GM12878 (cell line): Measurements from ENCODE around the gene TCF23. TPM values are rescaled to one million over a fixed set of nuclear protein-coding genes. Genes with fewer than 3 reads are reported as not detected.

Experiments used
- ATAC-seq: fragments of 200-7000 bp; cut with Tn5 transposase; 3 replicates; pipeline ENCODE4 v1.9.1; 2020; ENCODE audit warnings: mild to moderate bottlenecking, moderate library complexity
- BruUV-seq: library from RNA; stranded (reverse); fragments of 400-500 nt; replicated peaks from 2 replicates; lab custom pipeline; 2021; lab: Mats Ljungman, UMichigan
- CTCF ChIA-PET: fragments of 300-600 bp; sonication (Branson Sonifier 250); formaldehyde crosslinking; extraction: SDS; loops from one replicate; lab custom pipeline; 2021; ENCODE audit warnings: inconsistent platforms; lab: Yijun Ruan, JAX
- POLR2A ChIA-PET: fragments of 350-600 bp; formaldehyde crosslinking; extraction: SDS; loops from one replicate; lab custom pipeline; 2021; ENCODE audit warnings: inconsistent platforms; lab: Charles Lee
- RAD21 ChIA-PET: fragments of 300-600 bp; sonication (Branson Sonifier 250); formaldehyde crosslinking; loops from one replicate; lab custom pipeline; 2023; ENCODE audit warnings: antibody characterized with exemption; ENCODE audit not compliant: unreplicated experiment; lab: Charles Lee
- SMC1A ChIA-PET: fragments of 300-600 bp; sonication (Branson Sonifier 250); formaldehyde crosslinking; loops from one replicate; lab custom pipeline; 2023; ENCODE audit not compliant: unreplicated experiment, uncharacterized antibody; lab: Charles Lee
- DNase-seq: peaks from one replicate; pipeline ENCODE4 v3.0.0-alpha.2; 2011; ENCODE audit warnings: low read depth, low spot score
- FAIRE-seq: peaks from 3 replicates; lab custom pipeline; 2011; peaks lifted over from hg19 to GRCh38; lab: Jason Lieb, UNC
- H2AFZ ChIP-seq: 2 replicates; pipeline ENCODE4 v1.6.0; 2011; ENCODE audit warnings: low read depth, low read length, control low read depth; ENCODE audit not compliant: control insufficient read depth
- H3K27ac ChIP-seq: 2 replicates; pipeline ENCODE4 v1.5.1; 2011; ENCODE audit warnings: control low read depth; ENCODE audit not compliant: control insufficient read depth, insufficient read depth
- H3K27me3 ChIP-seq, 2 experiments: replicated peaks in 1 of 2; 2 replicates each; pipeline versions ENCODE4 v1.6.0 to v1.6.1; 2011; ENCODE audit warnings: low read length in 1 of 2; ENCODE audit not compliant: control insufficient read depth in 2 of 2, insufficient read depth in 2 of 2
- H3K36me3 ChIP-seq, 2 experiments: 2 replicates each; pipeline ENCODE4 v1.5.1; 2011; ENCODE audit warnings: low read length in 1 of 2; ENCODE audit not compliant: control insufficient read depth in 2 of 2, insufficient read depth in 2 of 2
- H3K4me1 ChIP-seq: 2 replicates; pipeline ENCODE4 v1.6.1; 2011; ENCODE audit warnings: mild to moderate bottlenecking, low read length, moderate library complexity, mixed read lengths; ENCODE audit not compliant: control insufficient read depth, insufficient read depth
- H3K4me2 ChIP-seq: 2 replicates; pipeline ENCODE4 v1.6.0; 2011; ENCODE audit warnings: control low read depth; ENCODE audit not compliant: control insufficient read depth, insufficient read depth
- H3K4me3 ChIP-seq: fragments of 200-600 bp; sonication (generic); 2 replicates; pipeline ENCODE4 v1.5.1; 2016
- H3K79me2 ChIP-seq: 2 replicates; pipeline ENCODE4 v1.6.0; 2011; ENCODE audit warnings: low read length; ENCODE audit not compliant: control insufficient read depth, insufficient read depth
- H3K9ac ChIP-seq: 2 replicates; pipeline ENCODE4 v1.8.0; 2011; ENCODE audit warnings: low read length, control low read depth, mixed read lengths; ENCODE audit not compliant: control insufficient read depth, insufficient read depth
- H3K9me3 ChIP-seq: replicated peaks from 3 replicates; pipeline ENCODE4 v1.5.1; 2011; ENCODE audit warnings: mild to moderate bottlenecking, low read length; ENCODE audit not compliant: control insufficient read depth, insufficient read depth
- H4K20me1 ChIP-seq: 2 replicates; pipeline ENCODE4 v1.6.0; 2011; ENCODE audit not compliant: control insufficient read depth, insufficient read depth
- BCL3 ChIP-seq: IDR thresholded peaks from 2 replicates; pipeline ENCODE4 v1.6.1; 2011; ENCODE audit warnings: borderline replicate concordance, low read depth, mild to moderate bottlenecking, moderate library complexity, low read length; ENCODE audit not compliant: insufficient read depth, poor library complexity, severe bottlenecking
- GABPA ChIP-seq: IDR thresholded peaks from 2 replicates; pipeline ENCODE4 v1.6.1; 2014; ENCODE audit warnings: antibody characterized with exemption, low read depth, mild to moderate bottlenecking, inconsistent platforms
- IKZF1 ChIP-seq: fragments of 450-650 bp; conservative IDR thresholded peaks from 2 replicates; pipeline ENCODE4 v1.6.1; 2017; ENCODE audit warnings: antibody characterized with exemption, mild to moderate bottlenecking
- IKZF2 ChIP-seq, 2 experiments: fragments of 450-650 bp; IDR thresholded peaks; 2 replicates each; pipeline ENCODE4 v1.6.1; 2017; ENCODE audit warnings: mild to moderate bottlenecking in 2 of 2, moderate library complexity in 2 of 2
- MXI1 ChIP-seq: fragments of 150-350 bp; IDR thresholded peaks from 2 replicates; pipeline ENCODE4 v1.6.1; 2011; ENCODE audit warnings: low read depth, mild to moderate bottlenecking, inconsistent platforms, low read length, improper control_type of control experiment
- NR2C1 ChIP-seq: fragments of 450-650 bp; IDR thresholded peaks from 2 replicates; pipeline ENCODE4 v1.6.1; 2017; ENCODE audit warnings: antibody characterized with exemption, mild to moderate bottlenecking, moderate library complexity
- NR2C2 ChIP-seq: IDR thresholded peaks from 2 replicates; pipeline ENCODE4 v1.6.1; 2011; ENCODE audit warnings: borderline replicate concordance, low read depth; ENCODE audit not compliant: control insufficient read depth, insufficient read length
- POLR2AphosphoS5 ChIP-seq: IDR thresholded peaks from 2 replicates; pipeline ENCODE4 v1.6.1; 2011; ENCODE audit warnings: mild to moderate bottlenecking, low read length, inconsistent platforms
- ZNF217 ChIP-seq: fragments of 450-650 bp; IDR thresholded peaks from 2 replicates; pipeline ENCODE4 v1.6.1; 2017; ENCODE audit warnings: antibody characterized with exemption, mild to moderate bottlenecking
- WGBS: methylation state at CpG from one replicate; pipeline ENCODE4 v1.1.6; 2016; ENCODE audit warnings: low lambda C conversion rate; ENCODE audit not compliant: insufficient replicate concordance, insufficient coverage; ENCODE audit errors: missing lambda C conversion rate; 5-methylcytosine and 5-hydroxymethylcytosine counted together
- in situ Hi-C: fragments of 300-500 bp; cut with MboI; formaldehyde crosslinking; loops from 9 replicates; pipeline ENCODE4 v1.14.3; 2018; ENCODE audit warnings: mixed read lengths
- intact Hi-C: fragments of 100-400 bp; cut with micrococcal nuclease; formaldehyde crosslinking; loops from one replicate; pipeline ENCODE4 v1.14.2; 2022; ENCODE audit not compliant: unreplicated experiment
- polyA plus RNA-seq, 11 experiments: library from polyadenylated mRNA; depleted of rRNA in 4 of 11; unstranded in 6 of 11; stranded (reverse) in 5 of 11; fragments of >200 nt; fragmentation: Nextera tagmentation in 4 of 11; fragmentation: Illumina TruSeq in 1 of 11; extraction: Ambion mirVana in 4 of 11; extraction: Trizol in 1 of 11; gene quantifications; 1 replicate in 1 of 11; 2 replicates in 10 of 11; pipeline versions ENCODE4 v1.2.1 to v1.2.3, GENCODE V29; 2011 to 2016; ENCODE audit warnings: inconsistent platforms in 2 of 11, missing spikeins in 2 of 11, low read depth in 1 of 11
- total RNA-seq, 4 experiments: library from RNA; depleted of rRNA in 3 of 4; stranded (reverse); fragments of >200 nt in 3 of 4; fragmentation: Illumina TruSeq in 1 of 4; extraction: Trizol in 1 of 4; gene quantifications; 2 replicates each; pipeline versions ENCODE4 v1.2.1 to v1.2.3, GENCODE V29; 2013 to 2021

Gene TCF23
- total and polyA plus RNA-seq, 10 of the 15 experiments (the other 5 are each of a cell fraction or from before 2014, with no cell fraction given) = not detected

- TF ChIP-seq MXI1 (no peak), NR2C2 (no peak), ZNF217 (no peak), BCL3 (no peak), NR2C1 (no peak), GABPA (no peak), IKZF1 (no peak)
Observed at GRCh38 chr2:27199241-27199640, 50.4 kb downstream of the TCF23 start (continued).

- H3K27ac ChIP-seq = no peak overlapping the region
- no peaks in the 10 kb centered on the region for H3K4me1 ChIP-seq
- H3K4me3 ChIP-seq = no peak overlapping the region
- ChIA-PET CTCF (no interaction called here), SMC1A (no interaction called here), RAD21 (no interaction called here), POLR2A (no interaction called here)
- no peaks in the 10 kb centered on the region for H3K27me3 ChIP-seq
- H3K9ac ChIP-seq = no peak overlapping the region
- no peak overlapping the region for H2AFZ ChIP-seq
- DNase-seq = no peak
- H3K79me2 ChIP-seq = peaks cover 2% of the 10 kb centered on the region; the same call in 1 of the 2 replicates
- ATAC-seq = no peak
- whole genome bisulfite sequencing = 90% methylated on average over 7 of the region's 7 CpGs
- no peaks in the 10 kb centered on the region for H4K20me1 ChIP-seq
- no TSS peak for BruUV-seq
- 0 out of 2 replicates have a peak, but pooled peaks have one; percentile 14 for TF ChIP-seq POLR2AphosphoS5
- TF ChIP-seq IKZF2 (IDR thresholded peaks at IDR 0.05) = no peak
- H3K36me3 ChIP-seq = peaks cover 15 to 25% of the 10 kb centered on the region in 2 experiments
- H3K4me2 ChIP-seq = no peak overlapping the region
- intact Hi-C loops (no loop called here), in situ Hi-C loops (no loop called here)
- no peaks in the 10 kb centered on the region for H3K9me3 ChIP-seq
- FAIRE-seq = no peak
Observed at GRCh38 chr2:27201675-27202074, 52.9 kb downstream of the TCF23 start.
